AG04450 (cell line): ENCODE data around the gene CLEC10A. TPM values are rescaled to one million over a fixed set of nuclear protein-coding genes. Genes with fewer than 3 reads are reported as not detected.

Experiments
- polyA plus RNA-seq: library from polyadenylated mRNA; depleted of rRNA; stranded (reverse); fragments of >200 nt; gene quantifications from 2 replicates; pipeline ENCODE4 v1.2.3, GENCODE V29; 2011; rRNA removed
- small RNA-seq: library from RNA; depleted of rRNA; stranded (forward); fragments of <200 nt; gene quantifications from one replicate; pipeline ENCODE3, GENCODE V24; 2012; ENCODE audit warnings: low read depth; ENCODE audit not compliant: insufficient read length

Gene CLEC10A
- polyA plus RNA-seq, 1 experiment, result not detected

Small RNA genes lying within 50 kb of the gene (small RNA-seq; reads per million reads assigned to genes)
- gene AC120057.1, result not detected

Other genes with a start within 250 kb of the CLEC10A start
- gene TEKT1, start 248.5 kb downstream of the CLEC10A start, polyA plus RNA-seq, result not detected in 2 replicates
- gene ALOX12, start 84.2 kb downstream of the CLEC10A start, polyA plus RNA-seq, result not detected in 2 replicates
- 240 and 332 TPM in 2 replicates for gene RNASEK, start 67.6 kb downstream of the CLEC10A start, polyA plus RNA-seq
- 0.02 TPM in 1 of 2 replicates, not detected in the other for gene BCL6B, start 57.2 kb downstream of the CLEC10A start, polyA plus RNA-seq
- gene SLC16A13, start 44.2 kb downstream of the CLEC10A start, polyA plus RNA-seq, result 1.5 and 1.7 TPM in 2 replicates
- gene SLC16A11, start 36.2 kb downstream of the CLEC10A start, polyA plus RNA-seq, result not detected in 2 replicates
- not detected in 2 replicates for gene ASGR2, start 34.6 kb upstream of the CLEC10A start, polyA plus RNA-seq
- 1.1 and 1.5 TPM in 2 replicates for gene ASGR1, start 99.1 kb upstream of the CLEC10A start, polyA plus RNA-seq
- 10.2 and 11.6 TPM in 2 replicates for gene DLG4, start 139.6 kb upstream of the CLEC10A start, polyA plus RNA-seq
- gene ACADVL, start 139.7 kb upstream of the CLEC10A start, polyA plus RNA-seq, result 217 and 262 TPM in 2 replicates
- 5.1 and 8.2 TPM in 2 replicates for gene DVL2, start 154.3 kb upstream of the CLEC10A start, polyA plus RNA-seq
- gene PHF23, start 159.2 kb upstream of the CLEC10A start, polyA plus RNA-seq, result 56.3 and 58.7 TPM in 2 replicates
- gene GABARAP, start 162.2 kb upstream of the CLEC10A start, polyA plus RNA-seq, result 929 and 984 TPM in 2 replicates
- 115 and 151 TPM in 2 replicates for gene CTDNEP1, start 171.5 kb upstream of the CLEC10A start, polyA plus RNA-seq
- gene ELP5, start 172.0 kb upstream of the CLEC10A start, polyA plus RNA-seq, result 25.9 and 28.0 TPM in 2 replicates
- 0.84 and 1.0 TPM in 2 replicates for gene CLDN7, start 182.2 kb upstream of the CLEC10A start, polyA plus RNA-seq
- 0.15 and 0.21 TPM in 2 replicates for gene SLC2A4, start 201.5 kb upstream of the CLEC10A start, polyA plus RNA-seq
- gene YBX2, start 214.4 kb upstream of the CLEC10A start, polyA plus RNA-seq, result 0.02 TPM in 1 of 2 replicates, not detected in the other
- 466 and 469 TPM in 2 replicates for gene EIF5A, start 227.4 kb upstream of the CLEC10A start, polyA plus RNA-seq
- gene GPS2, start 235.1 kb upstream of the CLEC10A start, polyA plus RNA-seq, result 21.5 and 22.2 TPM in 2 replicates
- gene NEURL4, start 249.1 kb upstream of the CLEC10A start, polyA plus RNA-seq, result 7.3 and 9.6 TPM in 2 replicates